Upper lobe of right lung (tissue), 1 donor: Measurements from ENCODE around the gene MRTFA. TPM values are rescaled to one million over a fixed set of nuclear protein-coding genes. Genes with fewer than 3 reads are reported as not detected.

Source experiments
- ATAC-seq: fragments of 200-7000 bp; cut with Tn5 transposase; one replicate; pipeline ENCODE4 v1.9.1; 2020; ENCODE audit warnings: mild to moderate bottlenecking, moderate library complexity
- DNase-seq: peaks from one replicate; pipeline ENCODE4 v3.0.0-alpha.2; 2020
- H3K27ac ChIP-seq: fragments of 200-600 bp; one replicate; pipeline ENCODE4 v1.8.0; 2022
- H3K27me3 ChIP-seq: fragments of 200-600 bp; one replicate; pipeline ENCODE4 v1.8.0; 2022; ENCODE audit warnings: mild to moderate bottlenecking
- H3K36me3 ChIP-seq: fragments of 200-600 bp; one replicate; pipeline ENCODE4 v1.8.0; 2022
- H3K4me1 ChIP-seq: fragments of 200-600 bp; one replicate; pipeline ENCODE4 v1.8.0; 2022
- H3K4me3 ChIP-seq: fragments of 200-600 bp; one replicate; pipeline ENCODE4 v1.8.0; 2022; ENCODE audit warnings: mild to moderate bottlenecking
- H3K9me3 ChIP-seq: fragments of 200-600 bp; one replicate; pipeline ENCODE4 v1.8.0; 2022
- CTCF ChIP-seq: fragments of 200-600 bp; IDR thresholded peaks from one replicate; pipeline ENCODE4 v1.8.0; 2022; ENCODE audit warnings: antibody characterized with exemption
- intact Hi-C: fragments of 100-400 bp; cut with DNase I; formaldehyde crosslinking; loops from one replicate; pipeline ENCODE4 v1.11.0; 2022
- total RNA-seq: library from RNA; stranded (reverse); fragmentation: NEBNext Ultra II Directional; extraction: Animal tissue kit (Norgen Biotek cat#: 25700); gene quantifications from one replicate; pipeline ENCODE4 v1.2.1, GENCODE V29; 2021
- donor health status: DM: no; HTN: yes; CAD: no; lungs with severe emphysema.

The MRTFA gene
- total RNA-seq, 1 donor from 2014 or later = 60.4 TPM

GRCh38 chr22:40450616-40451015 lies 185.9 kb downstream of the MRTFA start:
- no peak for DNase-seq
- no peaks in the 10 kb centered on the region for H3K9me3 ChIP-seq
- intact Hi-C loops = no loop called here
- no peak for ATAC-seq
- no peaks in the 10 kb centered on the region for H3K27me3 ChIP-seq
- no peak for TF ChIP-seq CTCF
- H3K27ac ChIP-seq = no peak overlapping the region
- H3K4me1 ChIP-seq = peaks cover 33% of the 10 kb centered on the region
- no peaks in the 10 kb centered on the region for H3K36me3 ChIP-seq
- H3K4me3 ChIP-seq = no peak overlapping the region

- TF ChIP-seq CTCF = no peak
- DNase-seq = no peak
- Histone ChIP-seq H3K4me3 (no peak overlapping the region), H3K4me1 (peaks cover 33% of the 10 kb centered on the region), H3K36me3 (no peaks in the 10 kb centered on the region), H3K27ac (no peak overlapping the region), H3K9me3 (no peaks in the 10 kb centered on the region), H3K27me3 (no peaks in the 10 kb centered on the region)
- no peak for ATAC-seq
- intact Hi-C loops = no loop called here
These were observed 186.9 kb downstream of the MRTFA start for GRCh38 chr22:40449676-40450035.

GRCh38 chr22:40446203-40446602 lies 190.3 kb downstream of the MRTFA start:
- DNase-seq (no peak), ATAC-seq (peak; percentile 40)
- no peak for TF ChIP-seq CTCF
- Histone ChIP-seq H3K9me3 (no peaks in the 10 kb centered on the region), H3K27ac (peak overlapping the region; percentile 9), H3K4me3 (no peak overlapping the region), H3K36me3 (no peaks in the 10 kb centered on the region), H3K27me3 (no peaks in the 10 kb centered on the region), H3K4me1 (peaks cover 22% of the 10 kb centered on the region)
- intact Hi-C loops = no loop called here

GRCh38 chr22:40444178-40444831 lies 192.2 kb downstream of the MRTFA start:
- DNase-seq = no peak
- peaks cover 16% of the 10 kb centered on the region for H3K4me1 ChIP-seq
- intact Hi-C loops = no loop called here
- TF ChIP-seq CTCF = no peak
- no peaks in the 10 kb centered on the region for H3K9me3 ChIP-seq
- H3K27ac ChIP-seq = no peak overlapping the region
- H3K27me3 ChIP-seq = no peaks in the 10 kb centered on the region
- H3K36me3 ChIP-seq = peaks cover 7% of the 10 kb centered on the region
- no peak overlapping the region for H3K4me3 ChIP-seq
- ATAC-seq = no peak

- intact Hi-C loops = no loop called here
- no peak overlapping the region for H3K27ac ChIP-seq
- no peaks in the 10 kb centered on the region for H3K27me3 ChIP-seq
These were observed 192.8 kb downstream of the MRTFA start for GRCh38 chr22:40443732-40444131.

More at GRCh38 chr22:40443732-40444131, 192.8 kb downstream of the MRTFA start:
- Histone ChIP-seq H3K4me1 (peaks cover 14% of the 10 kb centered on the region), H3K9me3 (no peaks in the 10 kb centered on the region), H3K4me3 (no peak overlapping the region), H3K36me3 (peaks cover 7% of the 10 kb centered on the region)
- DNase-seq = no peak
- ATAC-seq = peak; percentile 35
- no peak for TF ChIP-seq CTCF
